H9 (cell line): ENCODE measurements around the gene RARB. TPM values are rescaled to one million over a fixed set of nuclear protein-coding genes. Genes with fewer than 3 reads are reported as not detected.

Source experiments
- DNase-seq: peaks from one replicate; pipeline ENCODE4 v3.0.0-alpha.2; 2017
- H2AFZ ChIP-seq: one replicate; pipeline ENCODE4 v1.6.1; 2013; ENCODE audit warnings: mild to moderate bottlenecking, low read length, control low read depth, moderate library complexity
- H2AK5ac ChIP-seq: 2 replicates; pipeline ENCODE4 v1.6.1; 2013; ENCODE audit warnings: low read length, control low read depth, mixed read lengths; ENCODE audit not compliant: insufficient read length
- H2BK120ac ChIP-seq: one replicate; pipeline ENCODE4 v1.6.1; 2013; ENCODE audit warnings: low read depth, mild to moderate bottlenecking, low read length, control low read depth, inconsistent platforms; ENCODE audit not compliant: poor library complexity, severe bottlenecking
- H2BK12ac ChIP-seq: 2 replicates; pipeline ENCODE4 v1.6.1; 2013; ENCODE audit warnings: low read length, control low read depth, mixed read lengths, low read depth; ENCODE audit not compliant: insufficient read length
- H2BK15ac ChIP-seq: 2 replicates; pipeline ENCODE4 v1.6.1; 2013; ENCODE audit warnings: low read depth, low read length, control low read depth
- H2BK20ac ChIP-seq: one replicate; pipeline ENCODE4 v1.6.1; 2013; ENCODE audit warnings: low read depth, mild to moderate bottlenecking, low read length, control low read depth, inconsistent platforms; ENCODE audit not compliant: poor library complexity, severe bottlenecking
- H2BK5ac ChIP-seq: 2 replicates; pipeline ENCODE4 v1.6.1; 2013; ENCODE audit warnings: low read length, control low read depth, mixed read lengths; ENCODE audit not compliant: insufficient read length
- H3K14ac ChIP-seq: 2 replicates; pipeline ENCODE4 v1.6.1; 2013; ENCODE audit warnings: low read length, control low read depth; ENCODE audit not compliant: insufficient read depth
- H3K18ac ChIP-seq: 2 replicates; pipeline ENCODE4 v1.6.1; 2013; ENCODE audit warnings: low read depth, mild to moderate bottlenecking, mixed read lengths, low read length, control low read depth; ENCODE audit not compliant: insufficient read length
- H3K23ac ChIP-seq: 2 replicates; pipeline ENCODE4 v1.6.1; 2013; ENCODE audit warnings: low read length, control low read depth, mixed read lengths, low read depth; ENCODE audit not compliant: insufficient read length
- H3K23me2 ChIP-seq: 2 replicates; pipeline ENCODE4 v1.6.1; 2013; ENCODE audit warnings: low read depth, mild to moderate bottlenecking, mixed read lengths, low read length, control low read depth; ENCODE audit not compliant: insufficient read length, poor library complexity, severe bottlenecking
- H3K27ac ChIP-seq: 2 replicates; pipeline ENCODE4 v1.5.1; 2013; ENCODE audit warnings: low read length, control low read depth, mixed read lengths, low read depth; ENCODE audit not compliant: insufficient read length
- H3K27me3 ChIP-seq: 2 replicates; pipeline ENCODE4 v1.6.1; 2013; ENCODE audit warnings: low read length, control low read depth, inconsistent platforms; ENCODE audit not compliant: insufficient read depth
- H3K4ac ChIP-seq: 2 replicates; pipeline ENCODE4 v1.6.1; 2013; ENCODE audit warnings: low read depth, mild to moderate bottlenecking, control low read depth, inconsistent platforms, low read length, moderate library complexity
- H3K4me1 ChIP-seq: 2 replicates; pipeline ENCODE4 v1.6.1; 2013; ENCODE audit warnings: low read length, control low read depth, inconsistent platforms; ENCODE audit not compliant: insufficient read depth
- H3K4me2 ChIP-seq: 2 replicates; pipeline ENCODE4 v1.6.1; 2013; ENCODE audit warnings: low read length, control low read depth, mixed read lengths; ENCODE audit not compliant: insufficient read length, insufficient read depth
- H3K56ac ChIP-seq: 2 replicates; pipeline ENCODE4 v1.6.1; 2013; ENCODE audit warnings: low read depth, mild to moderate bottlenecking, mixed read lengths, low read length, control low read depth; ENCODE audit not compliant: insufficient read length
- H3K79me1 ChIP-seq: 2 replicates; pipeline ENCODE4 v1.6.1; 2013; ENCODE audit warnings: low read depth, mild to moderate bottlenecking, moderate library complexity, low read length, control low read depth, inconsistent platforms; ENCODE audit not compliant: insufficient read depth, poor library complexity, severe bottlenecking
- H3K79me2 ChIP-seq: 2 replicates; pipeline ENCODE4 v1.6.1; 2013; ENCODE audit warnings: low read length, control low read depth, inconsistent platforms; ENCODE audit not compliant: insufficient read depth
- H3K9ac ChIP-seq: 2 replicates; pipeline ENCODE4 v1.6.1; 2013; ENCODE audit warnings: low read length, control low read depth, mixed read lengths; ENCODE audit not compliant: insufficient read length; ENCODE audit errors: extremely low read depth
- H3K9me3 ChIP-seq: one replicate; pipeline ENCODE4 v1.6.1; 2013; ENCODE audit warnings: low read depth, low read length, inconsistent platforms; ENCODE audit not compliant: control insufficient read depth
- H3T11ph ChIP-seq: one replicate; pipeline ENCODE4 v1.6.1; 2013; ENCODE audit warnings: mild to moderate bottlenecking, low read length, control low read depth, inconsistent platforms
- H4K20me1 ChIP-seq: one replicate; pipeline ENCODE4 v1.6.1; 2013; ENCODE audit not compliant: control insufficient read depth, insufficient read length, insufficient read depth
- H4K5ac ChIP-seq: 2 replicates; pipeline ENCODE4 v1.6.1; 2013; ENCODE audit warnings: low read depth, mild to moderate bottlenecking, mixed read lengths, low read length, control low read depth; ENCODE audit not compliant: insufficient read length
- H4K8ac ChIP-seq: replicated peaks from 2 replicates; pipeline ENCODE4 v1.6.1; 2013; ENCODE audit warnings: low read length, control low read depth, mixed read lengths, low read depth; ENCODE audit not compliant: insufficient read length
- H4K91ac ChIP-seq: 2 replicates; pipeline ENCODE4 v1.6.1; 2013; ENCODE audit warnings: low read depth, mild to moderate bottlenecking, moderate library complexity, mixed read lengths, low read length, control low read depth; ENCODE audit not compliant: insufficient read length
- H3K27ac Mint-ChIP-seq, 3 experiments: 2 replicates in 2 of 3; 3 replicates in 1 of 3; pipeline ENCODE4 v1.8.0; 2020 to 2021; ENCODE audit warnings: mixed read lengths in 3 of 3, mild to moderate bottlenecking in 1 of 3, moderate library complexity in 1 of 3
- H3K27me3 Mint-ChIP-seq: 2 replicates; pipeline ENCODE4 v1.8.0; 2021; ENCODE audit warnings: low read depth, mild to moderate bottlenecking, moderate library complexity, mixed read lengths
- H3K36me3 Mint-ChIP-seq, 3 experiments: 2 replicates in 2 of 3; 3 replicates in 1 of 3; pipeline ENCODE4 v1.8.0; 2020 to 2021; ENCODE audit warnings: low read depth in 3 of 3, mixed read lengths in 3 of 3; ENCODE audit not compliant: insufficient read depth in 1 of 3
- H3K4me1 Mint-ChIP-seq, 2 experiments: 2 replicates each; pipeline ENCODE4 v1.8.0; 2020; ENCODE audit warnings: mixed read lengths in 2 of 2
- H3K4me3 Mint-ChIP-seq, 2 experiments: 2 replicates in 1 of 2; 3 replicates in 1 of 2; pipeline ENCODE4 v1.8.0; 2020 to 2021; ENCODE audit warnings: mild to moderate bottlenecking in 2 of 2, mixed read lengths in 2 of 2, moderate library complexity in 1 of 2
- H3K9me3 Mint-ChIP-seq, 2 experiments: 2 replicates in 1 of 2; 3 replicates in 1 of 2; pipeline ENCODE4 v1.8.0; 2020; ENCODE audit warnings: mild to moderate bottlenecking in 2 of 2, mixed read lengths in 2 of 2, moderate library complexity in 1 of 2
- WGBS: extraction: QIAGEN DNeasy Blood & Tissue Kit; methylation state at CpG from one replicate; pipeline ENCODE4 v1.1.7; 2013; ENCODE audit warnings: missing lambda C conversion rate, low lambda C conversion rate, mixed read lengths; ENCODE audit not compliant: insufficient read length; ENCODE audit errors: extremely low coverage; 5-methylcytosine and 5-hydroxymethylcytosine counted together
- total RNA-seq: library from RNA; stranded (reverse); gene quantifications from 2 replicates; pipeline ENCODE4 v1.2.1, GENCODE V29; 2021
- TF ChIP-seq, protein P1 (sequence below): fragments of 200-600 bp; sonication (generic); conservative IDR thresholded peaks from 3 replicates; pipeline ENCODE4 v1.8.0; 2021; ENCODE audit warnings: antibody characterized with exemption, mild to moderate bottlenecking

Gene RARB
- total RNA-seq, 1 experiment from 2014 or later = 0.22 TPM

DNA sequence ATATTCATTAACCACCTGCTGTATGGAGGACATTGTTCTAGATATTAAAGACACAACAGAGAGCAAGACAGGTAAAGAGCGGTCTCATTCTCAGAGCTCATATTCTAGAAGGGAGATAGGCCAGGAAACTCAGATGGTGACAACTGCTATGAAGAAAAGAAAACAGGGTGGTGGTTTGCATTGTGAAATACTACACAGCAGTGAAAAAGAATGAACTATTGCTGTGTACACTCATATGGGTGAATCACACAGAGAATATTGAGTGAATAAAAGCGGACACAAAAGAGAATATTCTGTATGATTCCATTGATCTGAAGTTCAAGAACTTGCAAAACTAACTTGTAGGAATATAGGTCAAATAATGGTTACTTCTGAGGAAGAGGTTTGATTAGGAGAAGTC lies 159.9 kb downstream of the RARB start:
- Histone ChIP-seq H3K56ac (no peak overlapping the region), H3K27ac (no peak overlapping the region), H3K9me3 (no peaks in the 10 kb centered on the region), H2BK12ac (no peak overlapping the region), H3K23me2 (no peaks in the 10 kb centered on the region), H3K27me3 (no peaks in the 10 kb centered on the region), H3K23ac (no peak overlapping the region), H2BK120ac (no peak overlapping the region), H2AK5ac (no peak overlapping the region), H4K8ac (no peak overlapping the region), H2BK5ac (no peak overlapping the region), H3K79me2 (no peaks in the 10 kb centered on the region), H4K20me1 (no peaks in the 10 kb centered on the region), H2AFZ (no peak overlapping the region), H3K4ac (no peak overlapping the region), H4K91ac (no peak overlapping the region), H3K4me1 (no peaks in the 10 kb centered on the region), H3K4me2 (no peak overlapping the region), H2BK20ac (no peak overlapping the region), H3T11ph (no peak overlapping the region), H3K79me1 (no peaks in the 10 kb centered on the region), H3K9ac (no peak overlapping the region), H3K18ac (no peak overlapping the region), H2BK15ac (no peak overlapping the region), H3K14ac (no peak overlapping the region), H4K5ac (no peak overlapping the region)
- Mint-ChIP-seq H3K27ac (no peak overlapping the region), H3K4me3 (no peak overlapping the region), H3K36me3 (no peaks in the 10 kb centered on the region), H3K27me3 (no peaks in the 10 kb centered on the region), H3K9me3 (no peaks in the 10 kb centered on the region), H3K4me1 (peaks cover 3 to 6% of the 10 kb centered on the region in 2 experiments)
- no peak for DNase-seq
- WGBS = no CpG with 5 or more reads among the region's 2 CpGs
- TF ChIP-seq, protein P1, sequence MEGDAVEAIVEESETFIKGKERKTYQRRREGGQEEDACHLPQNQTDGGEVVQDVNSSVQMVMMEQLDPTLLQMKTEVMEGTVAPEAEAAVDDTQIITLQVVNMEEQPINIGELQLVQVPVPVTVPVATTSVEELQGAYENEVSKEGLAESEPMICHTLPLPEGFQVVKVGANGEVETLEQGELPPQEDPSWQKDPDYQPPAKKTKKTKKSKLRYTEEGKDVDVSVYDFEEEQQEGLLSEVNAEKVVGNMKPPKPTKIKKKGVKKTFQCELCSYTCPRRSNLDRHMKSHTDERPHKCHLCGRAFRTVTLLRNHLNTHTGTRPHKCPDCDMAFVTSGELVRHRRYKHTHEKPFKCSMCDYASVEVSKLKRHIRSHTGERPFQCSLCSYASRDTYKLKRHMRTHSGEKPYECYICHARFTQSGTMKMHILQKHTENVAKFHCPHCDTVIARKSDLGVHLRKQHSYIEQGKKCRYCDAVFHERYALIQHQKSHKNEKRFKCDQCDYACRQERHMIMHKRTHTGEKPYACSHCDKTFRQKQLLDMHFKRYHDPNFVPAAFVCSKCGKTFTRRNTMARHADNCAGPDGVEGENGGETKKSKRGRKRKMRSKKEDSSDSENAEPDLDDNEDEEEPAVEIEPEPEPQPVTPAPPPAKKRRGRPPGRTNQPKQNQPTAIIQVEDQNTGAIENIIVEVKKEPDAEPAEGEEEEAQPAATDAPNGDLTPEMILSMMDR = no peak
